Sigmoid colon (tissue), 4 donors: ENCODE results near the gene CORO6.

ENCODE experiments used
- POLR2AphosphoS5 ChIP-seq, 4 donors: sonication (generic); formaldehyde crosslinking; IDR thresholded peaks; one replicate each; pipeline ENCODE4 v1.6.1; 2017; ENCODE audit warnings: antibody characterized with exemption in 4 of 4
- TF ChIP-seq, protein P1 (sequence below), 4 experiments: fragments of 450-650 bp in 3 of 4; fragments of 200-600 bp in 1 of 4; IDR thresholded peaks; one replicate each; pipeline ENCODE4 v1.5.1; 2016 to 2019; ENCODE audit warnings: antibody characterized with exemption in 4 of 4, mild to moderate bottlenecking in 3 of 4, moderate library complexity in 2 of 4

- TF ChIP-seq, protein P1, sequence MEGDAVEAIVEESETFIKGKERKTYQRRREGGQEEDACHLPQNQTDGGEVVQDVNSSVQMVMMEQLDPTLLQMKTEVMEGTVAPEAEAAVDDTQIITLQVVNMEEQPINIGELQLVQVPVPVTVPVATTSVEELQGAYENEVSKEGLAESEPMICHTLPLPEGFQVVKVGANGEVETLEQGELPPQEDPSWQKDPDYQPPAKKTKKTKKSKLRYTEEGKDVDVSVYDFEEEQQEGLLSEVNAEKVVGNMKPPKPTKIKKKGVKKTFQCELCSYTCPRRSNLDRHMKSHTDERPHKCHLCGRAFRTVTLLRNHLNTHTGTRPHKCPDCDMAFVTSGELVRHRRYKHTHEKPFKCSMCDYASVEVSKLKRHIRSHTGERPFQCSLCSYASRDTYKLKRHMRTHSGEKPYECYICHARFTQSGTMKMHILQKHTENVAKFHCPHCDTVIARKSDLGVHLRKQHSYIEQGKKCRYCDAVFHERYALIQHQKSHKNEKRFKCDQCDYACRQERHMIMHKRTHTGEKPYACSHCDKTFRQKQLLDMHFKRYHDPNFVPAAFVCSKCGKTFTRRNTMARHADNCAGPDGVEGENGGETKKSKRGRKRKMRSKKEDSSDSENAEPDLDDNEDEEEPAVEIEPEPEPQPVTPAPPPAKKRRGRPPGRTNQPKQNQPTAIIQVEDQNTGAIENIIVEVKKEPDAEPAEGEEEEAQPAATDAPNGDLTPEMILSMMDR (IDR thresholded peaks at IDR 0.05): no peak
- TF ChIP-seq POLR2AphosphoS5 (IDR thresholded peaks at IDR 0.05): no peak
Observed at GRCh38 chr17:29612094-29612403, 10.7 kb downstream of the CORO6 start.
